Stomach (tissue), 9 donors: ENCODE data around the gene CTAGE9. TPM values are rescaled to one million over a fixed set of nuclear protein-coding genes. Genes with fewer than 3 reads are reported as not detected.

Experiments
- DNase-seq, 2 donors: peaks; one replicate each; pipeline versions ENCODE4 v3.0.0 to v3.0.0-alpha.2; 2013 to 2019
- H3K27ac ChIP-seq, 5 donors: fragments of 200-600 bp in 4 of 5; sonication (generic) in 4 of 5; one replicate each; pipeline ENCODE4 v1.5.1; 2013 to 2019; ENCODE audit warnings: mild to moderate bottlenecking in 1 of 5, moderate library complexity in 1 of 5
- H3K27me3 ChIP-seq, 3 donors: fragments of 200-600 bp; sonication (generic); one replicate each; pipeline ENCODE4 v1.5.1; 2017 to 2019; ENCODE audit warnings: mixed run types in 1 of 3
- H3K36me3 ChIP-seq, 4 donors: fragments of 200-600 bp; sonication (generic); 1 replicate in 3 of 4; 2 replicates in 1 of 4; pipeline ENCODE4 v1.5.1; 2016 to 2019
- H3K4me1 ChIP-seq, 4 donors: fragments of 200-600 bp; sonication (generic); one replicate each; pipeline ENCODE4 v1.5.1; 2016 to 2019
- H3K4me3 ChIP-seq, 4 donors: fragments of 200-600 bp; sonication (generic) in 3 of 4; one replicate each; pipeline ENCODE4 v1.5.1; 2016 to 2019; ENCODE audit warnings: mild to moderate bottlenecking in 1 of 4
- H3K9me3 ChIP-seq, 4 donors: fragments of 200-600 bp; sonication (generic); one replicate each; pipeline ENCODE4 v1.5.1; 2016 to 2019
- CTCF ChIP-seq, 7 experiments: fragments of 450-650 bp in 4 of 7; fragments of 200-600 bp in 3 of 7; sonication (generic) in 3 of 7; IDR thresholded peaks; one replicate each; pipeline ENCODE4 v1.5.1; 2016 to 2019; ENCODE audit warnings: antibody characterized with exemption in 7 of 7, control low read depth in 2 of 7, mild to moderate bottlenecking in 1 of 7
- EP300 ChIP-seq: sonication (generic); formaldehyde crosslinking; IDR thresholded peaks from one replicate; pipeline ENCODE4 v1.6.1; 2017; ENCODE audit warnings: antibody characterized with exemption
- POLR2A ChIP-seq, 4 donors: fragments of 450-650 bp; IDR thresholded peaks; one replicate each; pipeline ENCODE4 v1.6.1; 2016; ENCODE audit warnings: antibody characterized with exemption in 4 of 4, control low read depth in 2 of 4, mild to moderate bottlenecking in 1 of 4, moderate library complexity in 1 of 4
- POLR2AphosphoS5 ChIP-seq, 3 donors: sonication (generic); formaldehyde crosslinking; IDR thresholded peaks; one replicate each; pipeline ENCODE4 v1.6.1; 2016; ENCODE audit warnings: antibody characterized with exemption in 3 of 3
- WGBS, 5 donors: extraction: QIAGEN DNeasy Blood & Tissue Kit in 3 of 5; methylation state at CpG; one replicate each; pipeline versions ENCODE4 v1.1.5 to v1.1.7; 2013 to 2018; 5-methylcytosine and 5-hydroxymethylcytosine counted together
- intact Hi-C: fragments of 100-400 bp; cut with DNase I; formaldehyde crosslinking; loops from one replicate; pipeline ENCODE4 v1.15.1; 2023; ENCODE audit warnings: low total_unique reads
- polyA plus RNA-seq, 3 donors: library from polyadenylated mRNA; stranded (reverse); fragments of 200-250 nt; gene quantifications; one replicate each; pipeline ENCODE4 v1.2.3, GENCODE V29; 2013
- total RNA-seq, 5 donors: library from RNA; depleted of rRNA; stranded (reverse); fragments of >200 nt; gene quantifications; one replicate each; pipeline versions ENCODE4 v1.1.0 to v1.2.3, GENCODE V29; 2014 to 2016
- donor health status: healthy with polysubstance abuse.
- donor health status: Bipolar disorder and iron deficiency.
- donor health status: healthy.

The CTAGE9 gene
- total and polyA plus RNA-seq, 8 donors, result 6.2 TPM; not detected in 7

DNA sequence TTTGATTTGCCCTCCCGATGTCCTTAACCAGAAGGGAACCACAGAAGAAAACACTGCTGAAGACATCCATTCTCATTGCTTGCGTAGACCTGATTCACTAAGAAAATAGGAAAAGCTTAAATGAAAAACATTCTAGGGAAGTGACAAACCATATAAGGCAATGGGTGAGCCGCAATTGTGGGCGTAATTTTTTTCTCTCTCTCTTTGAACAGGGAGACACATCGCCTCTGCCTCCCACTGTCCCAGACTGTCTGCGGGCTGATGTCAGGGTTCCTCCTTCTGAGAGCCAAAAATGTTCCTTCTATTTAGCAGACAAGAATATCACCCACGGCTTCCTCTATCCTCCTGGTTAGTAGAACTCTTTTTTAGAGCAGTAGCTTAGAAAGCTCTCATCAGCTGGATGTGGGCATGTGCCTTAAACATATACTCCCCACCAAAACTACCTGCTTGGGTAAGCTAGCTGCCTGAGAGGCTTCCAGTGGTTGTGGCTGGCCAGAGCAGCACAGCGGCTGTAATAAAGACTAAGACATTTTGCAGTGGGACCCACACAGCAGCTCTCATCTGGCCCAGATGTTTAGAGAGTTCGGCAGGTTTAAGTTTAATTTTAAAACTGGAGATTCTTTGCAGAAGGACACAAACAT is 22.7 kb upstream of the CTAGE9 start:
- no peaks in the 10 kb centered on the region for H3K27me3 ChIP-seq
- 71 to 79% (median 75%) methylated on average over 9 of the region's 9 CpGs for WGBS, 5 donors
- no peak for TF ChIP-seq CTCF (IDR thresholded peaks at IDR 0.05)
- no peak for TF ChIP-seq POLR2AphosphoS5 (IDR thresholded peaks at IDR 0.05)
- no peak for TF ChIP-seq POLR2A (IDR thresholded peaks at IDR 0.05)
- no peak for TF ChIP-seq EP300
- no peaks in the 10 kb centered on the region for H3K9me3 ChIP-seq
- no peaks in the 10 kb centered on the region for H3K36me3 ChIP-seq
- intact Hi-C loops, result no loop called here
- H3K4me1 ChIP-seq, result no peaks in the 10 kb centered on the region
- H3K27ac ChIP-seq, result no peak overlapping the region
- no peak for DNase-seq
- H3K4me3 ChIP-seq, result no peak overlapping the region

GRCh38 chr6:131731224-131731623 is 20.4 kb upstream of the CTAGE9 start:
- TF ChIP-seq POLR2A (IDR thresholded peaks at IDR 0.05) (no peak), EP300 (no peak), POLR2AphosphoS5 (IDR thresholded peaks at IDR 0.05) (no peak), CTCF (IDR thresholded peaks at IDR 0.05) (no peak)
- Histone ChIP-seq H3K4me1 (no peaks in the 10 kb centered on the region), H3K27ac (no peak overlapping the region), H3K9me3 (no peaks in the 10 kb centered on the region), H3K27me3 (no peaks in the 10 kb centered on the region), H3K36me3 (peaks cover 0 to 1% (median 0%) of the 10 kb centered on the region in 4 donors), H3K4me3 (no peak overlapping the region)
- no peak for DNase-seq
- intact Hi-C loops, result no loop called here

DNA sequence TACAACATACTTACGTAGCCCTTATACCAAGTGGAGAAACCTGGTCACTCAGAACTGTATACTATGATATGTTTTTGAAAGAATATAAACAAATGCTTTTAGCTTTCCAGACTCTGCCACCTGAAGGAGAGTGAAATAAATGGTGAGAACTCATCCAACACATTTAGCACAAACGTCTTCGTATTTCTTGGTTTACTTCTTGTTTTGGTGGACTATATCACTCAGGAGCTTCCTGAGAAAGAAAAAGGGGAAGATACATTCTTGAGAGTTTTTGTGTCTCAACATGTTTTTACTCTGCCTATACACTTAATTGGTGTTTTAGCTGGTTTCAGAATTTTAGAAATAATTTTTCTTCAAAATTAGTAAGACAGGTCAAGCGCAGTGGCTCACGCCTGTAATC is 19.4 kb upstream of the CTAGE9 start:
- TF ChIP-seq POLR2A (IDR thresholded peaks at IDR 0.05) (no peak), POLR2AphosphoS5 (IDR thresholded peaks at IDR 0.05) (no peak), CTCF (IDR thresholded peaks at IDR 0.05) (no peak)
- 75 to 91% (median 86%) methylated on average over 5 of the region's 5 CpGs for WGBS, 5 donors
- intact Hi-C loops, result no loop called here
- H3K4me1 ChIP-seq, result no peaks in the 10 kb centered on the region
- peaks cover 0 to 5% (median 0%) of the 10 kb centered on the region in 4 donors for H3K36me3 ChIP-seq
- no peaks in the 10 kb centered on the region for H3K9me3 ChIP-seq
- no peak for DNase-seq
- H3K27me3 ChIP-seq, result no peaks in the 10 kb centered on the region
- no peak overlapping the region for H3K4me3 ChIP-seq
- no peak overlapping the region for H3K27ac ChIP-seq

- intact Hi-C loops, result no loop called here
- Histone ChIP-seq H3K36me3 (peaks cover 0 to 5% (median 0%) of the 10 kb centered on the region in 4 donors), H3K27me3 (no peaks in the 10 kb centered on the region), H3K4me3 (no peak overlapping the region), H3K27ac (no peak overlapping the region), H3K9me3 (no peaks in the 10 kb centered on the region), H3K4me1 (no peaks in the 10 kb centered on the region)
- TF ChIP-seq POLR2A (IDR thresholded peaks at IDR 0.05), result no peak
- TF ChIP-seq POLR2AphosphoS5 (IDR thresholded peaks at IDR 0.05), result no peak
- TF ChIP-seq CTCF (IDR thresholded peaks at IDR 0.05), result no peak
- no peak for TF ChIP-seq EP300
- DNase-seq, result no peak
- WGBS, 5 donors, result 60 to 78% (median 73%) methylated on average over 4 of the region's 4 CpGs
Measured at GRCh38 chr6:131729550-131729949, 18.7 kb upstream of the CTAGE9 start.
